Measurements from ENCODE around the gene SIX5.

SIX5 gene

DNA sequence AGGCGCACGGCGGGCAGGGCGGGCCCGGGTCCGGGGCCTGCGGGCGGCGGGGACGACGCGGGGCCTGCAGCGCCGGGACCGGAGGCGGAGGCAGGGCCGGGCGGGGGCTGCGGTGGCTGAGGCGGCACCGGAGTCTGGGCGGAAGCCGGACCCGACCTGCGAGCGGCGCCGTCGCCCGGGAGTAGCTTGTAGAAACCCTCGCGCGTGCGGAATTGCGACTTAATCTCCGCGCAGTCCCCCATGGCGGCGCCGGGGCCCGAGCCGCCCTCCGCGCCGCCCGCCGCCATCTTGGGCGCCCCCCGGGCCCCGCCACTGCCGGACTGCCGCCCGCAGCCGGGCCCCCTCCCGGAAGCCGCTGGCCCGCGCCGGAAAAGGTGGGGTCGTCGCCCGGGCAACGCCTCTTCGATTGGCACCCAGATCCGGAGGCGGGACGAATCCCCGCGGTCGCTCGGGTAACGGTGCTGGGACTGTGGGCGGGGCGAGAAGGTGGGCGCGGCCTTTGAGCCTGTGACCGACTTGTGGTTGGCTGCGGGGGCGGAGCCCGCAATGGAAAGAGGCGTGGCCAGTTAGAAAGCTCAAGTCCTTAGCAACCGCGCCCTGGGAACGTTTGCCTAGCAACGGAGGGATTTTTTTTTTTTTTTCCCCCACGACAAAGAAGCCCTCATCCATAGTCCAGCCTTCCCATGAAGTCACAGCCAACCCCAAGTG is 23.6 kb upstream of the SIX5 start, which contains the start of gene DMWD:
DMWD (minus strand) TSS at position 376 of the 708 bp plus-strand sequence; CDS start at position 287, 89 bp downstream.
- no peak for DNase-seq

GRCh38 chr19:45791744-45792469 is 22.9 kb upstream of the SIX5 start:
- no peak for DNase-seq

DNA sequence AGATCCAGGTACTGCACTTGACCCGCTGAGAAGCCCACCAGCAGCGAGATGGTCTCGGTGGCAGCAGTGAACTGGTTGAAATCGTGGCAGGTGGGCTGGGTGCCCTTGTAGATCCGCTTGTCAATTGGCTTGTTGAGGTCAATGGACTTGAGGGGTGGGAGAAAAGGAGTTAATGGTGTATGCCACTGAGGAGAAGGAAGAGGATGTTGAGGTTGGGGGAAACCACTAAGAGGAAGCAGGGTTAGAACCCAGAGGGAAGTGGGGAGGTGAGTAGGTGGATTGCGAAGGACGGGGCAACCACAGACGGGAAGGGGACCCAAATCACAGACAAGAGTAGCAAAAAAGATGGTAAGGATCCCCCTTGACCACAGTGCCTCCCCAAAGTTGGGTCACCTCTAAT is 21.9 kb upstream of the SIX5 start:
- DNase-seq: no peak

DNA sequence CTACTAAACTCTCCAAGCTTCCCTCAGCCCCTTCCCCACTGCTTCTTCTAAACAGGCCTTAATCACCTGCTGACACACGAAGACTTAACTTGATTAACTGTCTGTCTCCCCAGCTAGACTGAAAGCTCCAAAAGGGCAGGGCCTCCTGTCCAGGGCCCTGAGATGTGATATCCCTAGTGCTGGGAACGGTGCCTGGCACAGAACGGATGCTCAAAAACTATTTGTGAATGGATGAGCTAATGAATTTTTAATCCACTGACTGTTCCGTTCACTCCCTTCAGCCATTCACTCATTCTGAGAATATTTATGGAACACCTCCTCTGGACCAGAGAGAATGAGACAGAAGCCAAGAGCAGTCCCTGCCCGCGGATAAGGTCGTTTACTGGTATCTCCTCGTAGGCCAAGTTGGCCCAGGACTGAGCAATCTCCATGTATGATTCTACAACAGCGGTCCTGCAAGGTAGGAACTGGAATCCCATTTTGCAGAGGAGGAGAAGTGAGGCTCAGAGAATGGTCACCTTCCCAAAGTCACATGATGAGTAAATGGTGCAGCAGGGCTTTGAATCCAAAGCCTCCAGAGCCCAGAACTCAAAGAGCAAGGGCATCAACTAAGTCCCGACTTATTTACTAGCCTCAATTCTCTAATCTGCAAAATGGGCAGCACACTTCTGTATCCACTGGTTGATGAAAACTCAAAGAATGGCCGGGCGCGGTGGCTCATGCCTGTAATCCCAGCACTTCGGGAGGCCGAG is 20.2 kb upstream of the SIX5 start:
- no peak for DNase-seq

DNA sequence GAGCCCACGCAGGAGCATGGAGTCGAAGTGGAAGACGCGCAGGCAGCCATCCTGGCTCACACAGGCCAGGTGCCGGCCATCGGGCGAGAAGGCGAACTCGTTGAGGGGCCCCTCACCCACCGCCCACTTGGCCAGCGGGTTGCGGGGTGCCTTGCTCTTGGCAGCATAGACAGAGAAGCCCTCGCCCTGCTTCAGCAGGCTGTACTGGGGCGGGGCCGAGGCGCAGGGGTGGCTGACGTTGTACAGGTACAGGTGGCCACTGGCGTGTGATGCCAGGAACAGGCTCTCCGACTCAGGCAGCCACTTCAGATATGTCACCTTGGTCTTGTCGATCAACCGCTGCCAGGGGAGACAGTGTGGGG is 17.5 kb upstream of the SIX5 start:
- no peak for DNase-seq

GRCh38 chr19:45785781-45786532 is 16.9 kb upstream of the SIX5 start:
- no peak for DNase-seq

DNA sequence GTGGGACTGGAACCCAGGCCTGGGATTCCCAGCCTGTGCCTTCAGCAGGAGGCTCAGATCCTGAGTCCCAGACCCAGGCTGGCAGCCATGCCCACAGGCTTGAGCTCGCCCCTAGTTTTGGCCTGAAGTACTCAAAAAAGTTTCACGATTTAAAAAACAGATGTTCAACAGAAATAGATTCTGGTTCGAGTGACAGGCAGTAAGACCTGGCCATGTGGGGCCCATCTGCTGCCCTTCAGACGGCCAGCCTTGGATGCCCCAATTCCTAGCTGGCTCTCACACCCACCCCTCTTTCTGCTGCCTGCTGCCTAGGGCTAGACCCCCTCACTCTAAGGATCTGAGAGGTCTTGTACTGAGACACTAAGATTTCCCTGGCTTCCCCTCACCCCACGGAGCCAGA is 16.0 kb upstream of the SIX5 start:
- DNase-seq: no peak

- DNase-seq: no peak
Observed at GRCh38 chr19:45784096-45784495, 15.0 kb upstream of the SIX5 start.

DNA sequence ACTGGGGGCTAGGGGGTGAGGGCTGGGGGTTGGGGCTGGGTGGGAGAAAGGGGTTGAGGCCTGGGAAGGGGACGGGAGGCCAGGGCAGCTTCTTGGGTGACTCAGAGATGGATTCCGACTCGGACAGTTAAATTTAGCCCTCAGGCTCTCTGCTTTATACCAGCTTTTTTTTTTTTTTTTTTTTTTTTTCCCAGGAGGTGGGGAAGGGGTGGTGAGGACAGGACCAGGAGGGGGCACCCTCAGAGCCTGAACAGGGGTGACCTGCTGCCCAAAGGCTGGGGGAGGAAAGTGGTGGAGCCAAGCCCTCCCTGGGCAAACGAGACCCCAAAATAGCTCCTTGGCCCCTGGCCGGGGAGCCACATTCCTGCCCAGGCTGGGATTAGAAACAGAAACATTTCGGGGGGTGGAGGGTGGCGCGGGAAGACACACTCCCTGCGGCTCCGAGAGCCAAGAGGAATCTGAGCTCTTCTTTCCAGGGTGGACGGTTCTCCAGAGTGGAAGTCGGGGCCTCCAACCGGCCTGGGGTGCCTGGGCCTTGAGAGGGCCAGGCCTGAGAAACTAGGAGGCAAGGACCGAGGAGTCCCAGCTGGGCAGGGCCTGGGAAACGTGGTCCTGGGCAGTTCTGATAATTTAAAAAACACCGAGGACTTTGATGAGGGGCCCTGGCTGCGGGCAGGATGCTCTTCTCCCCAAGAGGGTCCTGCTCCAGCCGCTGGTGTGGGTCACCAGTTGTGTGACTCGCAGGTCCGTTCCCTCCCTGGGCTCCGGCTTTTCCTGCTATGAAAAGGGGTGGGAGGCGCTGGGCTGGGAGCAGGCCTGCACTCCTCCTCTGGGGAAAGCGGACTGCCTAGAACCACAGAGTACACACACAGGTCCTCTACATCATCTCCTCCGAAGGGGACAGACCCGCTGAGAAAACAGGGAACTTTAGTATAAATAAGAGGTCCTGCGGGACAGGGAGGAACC is 14.1 kb upstream of the SIX5 start:
- no peak for DNase-seq

GRCh38 chr19:45782162-45782691 is 13.2 kb upstream of the SIX5 start, which contains the start of gene DMPK:
DMPK (minus strand) TSS chr19:45782490; CDS start chr19:45782352, 138 bp downstream.
- DNase-seq: no peak

DNA sequence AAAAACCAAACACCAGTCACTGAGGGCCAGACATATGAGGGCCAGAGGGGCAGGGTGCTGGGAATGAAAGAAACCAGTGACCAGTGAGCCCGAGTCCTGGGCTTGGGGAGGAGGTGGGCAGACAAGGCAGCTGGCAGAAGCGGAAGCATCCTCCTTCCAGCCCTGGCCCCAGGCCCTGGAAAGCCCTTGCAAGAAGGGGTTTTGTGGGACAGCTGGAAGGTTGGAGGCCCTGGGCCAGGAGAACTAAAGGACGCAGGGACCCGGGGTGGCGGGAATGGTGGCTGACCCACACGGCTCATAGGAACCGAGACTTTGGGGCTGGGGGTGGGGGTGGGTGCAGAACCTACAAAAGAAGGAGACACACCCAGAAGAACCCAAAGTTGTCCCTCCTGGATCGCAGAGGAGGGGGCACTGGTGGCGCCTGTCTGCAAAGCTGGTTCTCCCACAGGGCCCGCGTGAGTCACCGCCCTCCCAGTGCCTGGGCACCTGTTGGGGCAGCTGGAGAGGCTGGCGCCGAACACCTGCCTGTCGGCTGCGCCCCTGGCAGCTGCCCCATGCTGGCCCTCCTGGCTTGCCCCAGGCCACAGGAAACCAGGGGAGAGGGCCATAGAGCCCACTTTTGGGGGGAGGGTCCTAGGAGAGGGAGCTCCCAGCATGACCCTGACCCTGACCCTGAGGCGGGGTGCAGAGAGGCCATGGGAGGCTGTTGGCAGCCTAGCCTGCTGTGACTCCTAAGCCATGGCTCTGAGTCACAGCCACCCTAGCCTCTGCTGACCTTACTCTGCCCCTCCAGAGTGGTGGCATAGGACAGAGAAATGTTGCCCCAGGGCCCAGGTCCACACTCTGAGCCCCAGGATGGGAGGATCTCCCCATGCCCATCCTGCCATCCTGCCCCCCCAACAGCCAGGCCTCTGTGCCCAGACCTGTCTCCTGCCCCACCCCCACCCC is 12.4 kb upstream of the SIX5 start:
- DNase-seq: no peak

GRCh38 chr19:45780448-45781213 is 11.6 kb upstream of the SIX5 start:
- DNase-seq: no peak

- no peak for DNase-seq
Observed at GRCh38 chr19:45780146-45780447, 11.0 kb upstream of the SIX5 start.

- DNase-seq: no peak
Observed at GRCh38 chr19:45779231-45780145, 10.4 kb upstream of the SIX5 start.

- no peak for DNase-seq
Observed at GRCh38 chr19:45778010-45778661, 9.1 kb upstream of the SIX5 start.

DNA sequence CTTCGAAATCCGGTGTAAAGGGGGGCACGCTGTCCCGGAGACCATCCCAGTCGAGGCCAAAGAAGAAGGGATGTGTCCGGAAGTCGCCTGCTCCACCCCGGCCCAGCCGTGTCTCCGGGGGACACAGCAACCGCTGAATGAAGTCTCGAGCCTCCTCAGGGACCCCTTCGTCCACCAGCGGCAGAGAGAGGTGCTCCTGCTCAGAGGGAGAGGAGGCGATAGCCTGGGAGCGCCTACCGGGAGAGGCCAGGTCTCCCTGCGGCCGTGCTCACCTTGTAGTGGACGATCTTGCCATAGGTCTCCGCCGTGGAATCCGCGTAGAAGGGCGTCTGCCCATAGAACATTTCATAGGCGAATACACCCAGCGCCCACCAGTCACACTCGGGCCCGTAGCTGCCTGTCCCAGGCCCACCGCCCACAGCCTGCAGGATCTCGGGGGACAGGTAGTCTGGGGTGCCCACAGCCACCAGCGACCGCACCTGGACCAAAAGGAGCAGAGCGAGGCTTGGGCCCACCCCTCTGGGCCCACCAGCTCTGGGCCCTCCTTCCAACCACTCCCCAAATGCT is 8.4 kb upstream of the SIX5 start:
- DNase-seq: no peak

DNA sequence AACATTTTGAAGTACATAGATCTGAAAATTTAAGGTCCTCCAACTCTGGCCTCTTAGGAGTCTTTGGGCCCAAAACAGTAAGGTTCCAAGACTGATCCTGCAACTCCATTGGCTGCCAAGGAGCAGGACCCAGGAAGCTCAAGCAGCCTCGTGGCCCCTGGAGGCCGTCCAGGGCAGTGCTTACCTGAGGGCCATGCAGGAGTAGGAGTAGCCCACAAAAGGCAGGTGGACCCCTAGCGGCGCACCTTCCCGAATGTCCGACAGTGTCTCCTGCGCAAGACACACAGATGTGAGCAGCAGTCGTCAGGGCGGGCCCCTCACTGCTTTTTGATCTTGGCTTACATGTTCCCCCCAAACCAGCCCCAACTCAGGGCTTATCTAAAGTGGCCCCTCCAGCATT is 5.7 kb upstream of the SIX5 start:
- no peak for DNase-seq

DNA sequence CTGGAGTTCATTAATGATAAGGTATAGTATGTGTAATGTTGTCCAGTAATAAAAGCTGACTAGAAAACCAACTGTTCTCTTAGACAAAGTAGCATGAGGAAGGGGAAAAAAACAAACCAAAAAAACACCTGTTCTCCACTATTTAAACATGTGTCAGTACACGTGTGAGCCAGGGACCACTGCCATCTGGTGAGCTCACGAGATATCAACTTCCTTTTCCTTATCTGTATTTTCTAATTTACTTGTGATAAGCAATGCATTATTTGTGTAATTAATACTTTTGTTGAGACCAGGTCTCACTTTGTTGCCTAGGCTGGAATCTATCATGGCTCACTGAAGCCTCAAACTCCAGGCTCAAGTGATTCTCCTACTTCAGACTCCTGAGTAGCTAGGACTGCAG is 4.3 kb upstream of the SIX5 start:
- no peak for DNase-seq
